Epithelial cell of esophagus (primary cell): Measurements from ENCODE around the gene NAT9.
A peak's percentile ranks its signal among the peaks of the same experiment; 100 is the strongest.

ENCODE experiments used
- DNase-seq: peaks from one replicate; pipeline ENCODE4 v3.0.0; 2010; ENCODE audit warnings: low read depth
- H3K4me3 ChIP-seq: 2 replicates; pipeline ENCODE4 v1.5.1; 2011; ENCODE audit warnings: mild to moderate bottlenecking, low read length, control low read depth
- CTCF ChIP-seq: IDR thresholded peaks from 2 replicates; pipeline ENCODE4 v1.5.1; 2011; ENCODE audit warnings: low read depth, mild to moderate bottlenecking, low read length, control low read depth, inconsistent platforms; ENCODE audit not compliant: insufficient read depth; ENCODE audit errors: missing control alignments

The NAT9 gene

GRCh38 chr17:74746922-74747321 lies 29.2 kb downstream of the NAT9 start:
- no peak for DNase-seq

DNA sequence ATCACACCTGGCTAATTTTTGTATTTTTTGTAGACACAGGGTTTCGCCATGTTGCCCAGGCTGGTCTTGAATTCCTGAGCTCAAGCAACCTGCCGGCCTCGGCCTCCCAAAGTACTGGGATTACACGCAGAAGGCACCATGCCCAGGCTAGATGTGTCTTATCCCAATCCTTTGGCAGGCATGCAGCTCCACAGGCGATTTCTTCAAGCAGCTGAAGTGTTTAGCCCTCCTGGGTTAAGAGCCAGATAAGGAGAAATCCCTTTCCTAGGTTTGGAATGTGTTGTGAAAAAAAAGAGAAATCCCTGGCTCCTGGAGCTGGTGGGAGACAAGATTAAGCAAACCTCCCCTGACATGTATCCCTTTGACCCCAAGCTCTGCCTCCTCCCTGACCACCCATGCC lies 29.8 kb downstream of the NAT9 start:
- H3K4me3 ChIP-seq: no peak overlapping the region
- DNase-seq: no peak
- no peak for TF ChIP-seq CTCF

More at GRCh38 chr17:74746922-74747321, 29.2 kb downstream of the NAT9 start:
- no peak for TF ChIP-seq CTCF
- no peak overlapping the region for H3K4me3 ChIP-seq

DNA sequence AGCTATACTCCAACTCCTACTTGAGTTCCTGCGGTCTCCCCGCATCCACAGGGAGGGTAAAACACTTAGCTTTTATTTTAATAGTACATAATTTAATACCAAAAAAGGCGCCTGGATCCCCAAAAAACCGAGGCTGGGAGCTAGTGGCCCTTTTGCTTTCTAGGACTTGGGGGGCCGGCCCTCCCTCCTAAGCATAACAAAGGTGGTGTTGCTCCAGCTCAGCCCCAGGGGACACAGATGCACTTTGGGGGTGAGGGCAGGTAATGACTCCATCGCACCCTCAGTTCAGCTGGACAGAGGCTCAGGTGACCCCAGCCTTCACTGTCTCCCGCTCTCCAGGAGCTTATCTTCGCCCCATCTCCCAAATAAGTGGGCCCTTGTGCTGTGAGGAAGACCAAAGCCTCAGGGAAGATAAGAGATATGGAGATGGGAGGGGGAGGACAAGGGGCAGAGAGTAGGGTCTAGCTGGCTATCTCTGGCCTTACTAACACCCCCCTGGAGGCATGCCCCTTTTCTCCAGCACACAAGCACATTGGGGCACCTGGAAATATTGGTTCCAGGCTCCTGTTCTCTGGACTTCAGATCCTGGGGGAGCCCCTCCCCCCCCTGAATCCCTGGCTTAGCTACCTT lies 30.5 kb downstream of the NAT9 start:
- H3K4me3 ChIP-seq: no peak overlapping the region
- no peak for TF ChIP-seq CTCF
- DNase-seq: no peak

DNA sequence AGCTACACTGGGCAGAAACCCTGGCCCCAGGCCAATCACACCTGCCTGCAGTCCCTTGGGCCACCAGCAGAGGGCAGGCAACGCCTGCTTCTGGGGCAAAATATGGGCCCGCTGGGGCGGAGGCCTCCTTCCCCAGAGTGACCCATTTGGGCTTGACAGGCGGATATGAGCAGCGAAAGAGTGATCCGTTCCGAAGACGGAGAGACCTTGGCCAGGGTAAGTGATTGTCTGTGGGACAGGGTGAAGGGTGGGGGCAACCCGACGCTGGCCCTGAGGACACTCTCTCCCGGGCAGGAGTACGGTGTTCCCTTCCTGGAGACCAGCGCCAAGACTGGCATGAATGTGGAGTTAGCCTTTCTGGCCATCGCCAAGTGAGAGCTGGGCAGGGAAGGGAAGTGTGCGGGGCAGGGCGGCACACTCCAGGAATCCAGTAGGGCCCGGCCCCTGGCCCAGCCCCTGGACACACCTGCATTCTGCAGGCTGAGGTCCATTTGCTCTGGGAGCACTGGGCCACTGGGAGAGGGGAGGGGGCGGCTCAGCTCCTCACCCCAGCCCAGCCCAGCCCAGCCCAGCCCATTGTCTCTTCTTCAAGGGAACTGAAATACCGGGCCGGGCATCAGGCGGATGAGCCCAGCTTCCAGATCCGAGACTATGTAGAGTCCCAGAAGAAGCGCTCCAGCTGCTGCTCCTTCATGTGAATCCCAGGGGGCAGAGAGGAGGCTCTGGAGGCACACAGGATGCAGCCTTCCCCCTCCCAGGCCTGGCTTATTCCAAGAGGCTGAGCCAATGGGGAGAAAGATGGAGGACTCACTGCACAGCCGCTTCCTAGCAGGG lies 31.2 kb downstream of the NAT9 start:
- H3K4me3 ChIP-seq: no peak overlapping the region

DNA sequence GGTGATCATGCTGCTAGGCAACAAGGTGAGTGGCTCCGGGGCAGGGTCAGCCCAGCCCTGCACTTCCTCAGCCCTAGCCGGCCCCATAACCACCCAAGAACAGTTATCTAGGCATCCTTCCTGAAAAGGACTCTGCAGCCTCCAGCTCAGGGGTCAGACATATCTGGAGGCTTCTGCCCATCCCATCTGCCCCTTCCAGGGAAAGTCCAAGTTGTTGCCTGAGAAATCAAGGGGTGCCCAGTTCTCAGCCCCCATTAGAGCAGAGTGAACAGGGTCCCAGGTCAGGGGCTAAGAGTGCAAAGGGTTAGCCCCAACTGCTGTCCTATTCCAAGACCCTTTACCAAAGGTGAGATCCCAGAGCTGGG lies 31.8 kb downstream of the NAT9 start:
- no peak overlapping the region for H3K4me3 ChIP-seq
- no peak for TF ChIP-seq CTCF

More for the DNA sequence above, 31.2 kb downstream of the NAT9 start:
- TF ChIP-seq CTCF: peak; percentile 99
- DNase-seq: peak; percentile 74

GRCh38 chr17:74743755-74744154 lies 32.4 kb downstream of the NAT9 start:
- no peak overlapping the region for H3K4me3 ChIP-seq
- DNase-seq: no peak
- no peak for TF ChIP-seq CTCF

More for the DNA sequence above, 31.8 kb downstream of the NAT9 start:
- no peak for DNase-seq
